OCI-LY1 (cell line): ENCODE data around the gene LRRC32.

ENCODE experiments used
- H2AFZ ChIP-seq: fragments of 200-600 bp; sonication (generic), shearing (Covaris generic); 2 replicates; pipeline ENCODE4 v1.6.0; 2014; ENCODE audit warnings: antibody characterized with exemption, mild to moderate bottlenecking, low read length
- H3F3A ChIP-seq: fragments of 200-600 bp; sonication (generic), shearing (Covaris generic); 2 replicates; pipeline ENCODE4 v1.6.0; 2014; ENCODE audit warnings: mild to moderate bottlenecking, antibody characterized with exemption, low read length, moderate library complexity; ENCODE audit not compliant: insufficient read depth
- H3K27ac ChIP-seq: fragments of 200-600 bp; sonication (generic); 2 replicates; pipeline ENCODE4 v1.5.1; 2014; ENCODE audit warnings: low read length, mixed run types, mild to moderate bottlenecking, low read depth; ENCODE audit not compliant: poor library complexity, severe bottlenecking
- H3K27me3 ChIP-seq: fragments of 200-600 bp; sonication (generic); 2 replicates; pipeline ENCODE4 v1.6.0; 2014; ENCODE audit warnings: antibody characterized with exemption, mild to moderate bottlenecking, low read length, moderate library complexity; ENCODE audit not compliant: insufficient read depth
- H3K36me3 ChIP-seq: fragments of 200-600 bp; sonication (generic); 2 replicates; pipeline ENCODE4 v1.6.1; 2014; ENCODE audit warnings: mild to moderate bottlenecking, antibody characterized with exemption, low read length, moderate library complexity, mixed read lengths; ENCODE audit not compliant: insufficient read depth
- H3K4me1 ChIP-seq: fragments of 200-600 bp; sonication (generic); 2 replicates; pipeline ENCODE4 v1.5.1; 2014; ENCODE audit warnings: mild to moderate bottlenecking, low read length, moderate library complexity; ENCODE audit not compliant: insufficient read depth, severe bottlenecking
- H3K4me2 ChIP-seq: fragments of 200-600 bp; sonication (generic), shearing (Covaris generic); 2 replicates; pipeline ENCODE4 v1.6.1; 2014; ENCODE audit warnings: low read length
- H3K4me3 ChIP-seq: fragments of 200-600 bp; sonication (generic); 2 replicates; pipeline ENCODE4 v1.5.1; 2014; ENCODE audit warnings: low read length, low read depth, mild to moderate bottlenecking, mixed read lengths; ENCODE audit not compliant: poor library complexity, severe bottlenecking
- H3K79me2 ChIP-seq: fragments of 200-600 bp; shearing (Covaris generic); 2 replicates; pipeline ENCODE4 v1.6.1; 2016; ENCODE audit warnings: mixed run types, low read length, mixed read lengths; ENCODE audit not compliant: insufficient read depth
- H3K9ac ChIP-seq: fragments of 200-600 bp; sonication (generic), shearing (Covaris generic); 2 replicates; pipeline ENCODE4 v1.6.1; 2014; ENCODE audit warnings: mild to moderate bottlenecking, low read length, mixed read lengths
- H3K9me2 ChIP-seq: fragments of 200-600 bp; sonication (generic), shearing (Covaris generic); 2 replicates; pipeline ENCODE4 v1.6.1; 2014; ENCODE audit warnings: low read depth, mild to moderate bottlenecking, low read length, mixed read lengths
- H3K9me3 ChIP-seq: fragments of 200-600 bp; shearing (Covaris generic); 2 replicates; pipeline ENCODE4 v1.6.1; 2014; ENCODE audit warnings: low read length, mixed read lengths
- H4K20me1 ChIP-seq: fragments of 200-600 bp; sonication (generic), shearing (Covaris generic); 2 replicates; pipeline ENCODE4 v1.6.0; 2016; ENCODE audit warnings: mild to moderate bottlenecking, low read length; ENCODE audit not compliant: insufficient read depth
- CTCF ChIP-seq: fragments of 200-600 bp; sonication (generic), shearing (Covaris generic); IDR thresholded peaks from 2 replicates; pipeline ENCODE4 v1.5.1; 2017; ENCODE audit warnings: mild to moderate bottlenecking, antibody characterized with exemption, low read length, moderate library complexity, mixed read lengths
- EZH2 ChIP-seq: fragments of 200-600 bp; sonication (generic), shearing (Covaris generic); IDR thresholded peaks from 2 replicates; pipeline ENCODE4 v1.8.0; 2017; ENCODE audit warnings: borderline replicate concordance, mixed run types, mild to moderate bottlenecking, antibody characterized with exemption, low read length, moderate library complexity, mixed read lengths

The LRRC32 gene

GRCh38 chr11:76665172-76665571 lies 5.4 kb downstream of the LRRC32 start:
- Histone ChIP-seq H3F3A (no peaks in the 10 kb centered on the region), H3K27me3 (no peaks in the 10 kb centered on the region)

DNA sequence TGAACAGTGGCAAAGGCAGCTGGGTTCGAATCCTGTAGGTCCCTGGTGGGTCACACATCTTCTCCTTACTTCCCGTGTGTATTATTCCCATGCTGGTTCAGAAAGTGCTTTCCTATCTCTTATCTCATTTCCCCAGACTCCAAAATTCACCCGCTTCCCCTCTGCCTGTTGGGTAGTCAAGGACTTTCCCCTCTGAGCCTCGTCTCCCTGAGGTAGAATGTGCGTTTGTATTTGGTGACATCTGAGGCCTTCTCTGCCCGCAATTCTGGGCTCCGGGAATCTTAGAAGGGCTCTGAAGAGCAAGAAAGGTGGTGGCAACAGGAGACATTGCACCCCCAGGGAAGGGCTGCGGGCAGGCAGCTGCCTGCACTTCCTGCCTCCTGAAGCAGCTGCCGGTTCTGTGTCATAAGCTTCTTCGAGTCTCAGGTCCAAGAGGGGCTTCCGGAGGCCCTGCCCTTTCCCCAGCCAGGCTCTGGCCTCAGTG lies 5.9 kb downstream of the LRRC32 start:
- H3K27ac ChIP-seq = no peak overlapping the region
- H3K79me2 ChIP-seq = no peaks in the 10 kb centered on the region
- H3K9me2 ChIP-seq = no peaks in the 10 kb centered on the region
- no peaks in the 10 kb centered on the region for H3F3A ChIP-seq
- H3K4me2 ChIP-seq = no peak overlapping the region
- TF ChIP-seq EZH2 = no peak
- no peak for TF ChIP-seq CTCF
- H3K9me3 ChIP-seq = no peaks in the 10 kb centered on the region
- no peak overlapping the region for H3K9ac ChIP-seq
- H3K36me3 ChIP-seq = no peaks in the 10 kb centered on the region
- peaks cover 31% of the 10 kb centered on the region for H3K4me1 ChIP-seq
- H2AFZ ChIP-seq = no peak overlapping the region
- no peaks in the 10 kb centered on the region for H4K20me1 ChIP-seq
- no peak overlapping the region for H3K4me3 ChIP-seq
- H3K27me3 ChIP-seq = no peaks in the 10 kb centered on the region

More at GRCh38 chr11:76665172-76665571, 5.4 kb downstream of the LRRC32 start:
- H3K4me3 ChIP-seq = no peak overlapping the region
- no peaks in the 10 kb centered on the region for H3K9me3 ChIP-seq
- no peak overlapping the region for H3K27ac ChIP-seq
- H3K9me2 ChIP-seq = no peaks in the 10 kb centered on the region
- H4K20me1 ChIP-seq = no peaks in the 10 kb centered on the region
- no peaks in the 10 kb centered on the region for H3K36me3 ChIP-seq
- H3K79me2 ChIP-seq = no peaks in the 10 kb centered on the region
- H3K4me1 ChIP-seq = peaks cover 36% of the 10 kb centered on the region
- H2AFZ ChIP-seq = no peak overlapping the region
- H3K4me2 ChIP-seq = no peak overlapping the region
- no peak overlapping the region for H3K9ac ChIP-seq
- TF ChIP-seq EZH2 (no peak), CTCF (no peak)

- Histone ChIP-seq H3F3A (no peaks in the 10 kb centered on the region), H3K9ac (no peak overlapping the region), H3K79me2 (no peaks in the 10 kb centered on the region), H3K36me3 (no peaks in the 10 kb centered on the region), H3K4me1 (peaks cover 29% of the 10 kb centered on the region), H3K4me3 (no peak overlapping the region), H3K27me3 (no peaks in the 10 kb centered on the region), H3K27ac (no peak overlapping the region), H3K9me2 (no peaks in the 10 kb centered on the region), H4K20me1 (no peaks in the 10 kb centered on the region), H3K9me3 (no peaks in the 10 kb centered on the region), H2AFZ (no peak overlapping the region), H3K4me2 (no peak overlapping the region)
- TF ChIP-seq CTCF (no peak), EZH2 (no peak)
Measured at GRCh38 chr11:76663912-76664440, 6.6 kb downstream of the LRRC32 start.
